Measurements from ENCODE around the gene CDH13. TPM values are rescaled to one million over a fixed set of nuclear protein-coding genes. Genes with fewer than 3 reads are reported as not detected.
A peak's percentile ranks its signal among the peaks of the same experiment; 100 is the strongest.

CDH13 gene
- polyA plus RNA-seq, 1 donor from 2014 or later: 3.2 TPM

GRCh38 chr16:83542491-83542890 is 915.7 kb downstream of the CDH13 start:
- Histone ChIP-seq H4K20me1 (ENCODE audit: insufficient read depth) (no peaks in the 10 kb centered on the region), H2AFZ (ENCODE audit: low read depth, low read length) (no peak overlapping the region), H3K27ac (ENCODE audit: low read length) (no peak overlapping the region), H3K9ac (ENCODE audit: low read length) (no peak overlapping the region), H3F3A (ENCODE audit: insufficient read depth, low read length, poor library complexity, severe bottlenecking) (no peaks in the 10 kb centered on the region), H3K9me3 (ENCODE audit: low read length) (no peaks in the 10 kb centered on the region), H3K4me2 (ENCODE audit: low read length) (no peak overlapping the region), H3K36me3 (ENCODE audit: insufficient read depth, low read length) (no peaks in the 10 kb centered on the region), H3K9me2 (ENCODE audit: insufficient read depth, low read length) (no peaks in the 10 kb centered on the region), H3K4me3 (ENCODE audit: low read length) (no peak overlapping the region), H3K27me3 (ENCODE audit: insufficient read depth, low read depth, low read length) (no peaks in the 10 kb centered on the region), H3K79me2 (replicated peaks; ENCODE audit: insufficient read depth, low read length) (no peaks in the 10 kb centered on the region)
- TF ChIP-seq REST (IDR thresholded peaks at IDR 0.05; ENCODE audit: borderline replicate concordance): no peak
- no peak for TF ChIP-seq EP300 (conservative IDR thresholded peaks at IDR 0.05; ENCODE audit: poor library complexity, severe bottlenecking)
- TF ChIP-seq POLR2AphosphoS5 (IDR thresholded peaks at IDR 0.05): no peak
- TF ChIP-seq SMC3 (conservative IDR thresholded peaks at IDR 0.05; ENCODE audit: poor library complexity): no peak
- TF ChIP-seq CTCF (IDR thresholded peaks at IDR 0.05; ENCODE audit: poor library complexity, severe bottlenecking): no peak
- no peak for TF ChIP-seq TAF1 (IDR thresholded peaks at IDR 0.05; ENCODE audit: low read depth)
- no peak for TF ChIP-seq EZH2 (IDR thresholded peaks at IDR 0.05; ENCODE audit: borderline replicate concordance, insufficient read depth, low read length, poor library complexity, severe bottlenecking)

GRCh38 chr16:83549316-83550182 is 922.8 kb downstream of the CDH13 start:
- Histone ChIP-seq H3K9me2 (ENCODE audit: insufficient read depth, low read length) (no peaks in the 10 kb centered on the region), H2AFZ (ENCODE audit: low read depth, low read length) (no peak overlapping the region), H3K4me2 (ENCODE audit: low read length) (peak overlapping the region; percentile 1), H3K27me3 (ENCODE audit: insufficient read depth, low read depth, low read length) (no peaks in the 10 kb centered on the region), H3K36me3 (ENCODE audit: insufficient read depth, low read length) (no peaks in the 10 kb centered on the region), H3K9ac (ENCODE audit: low read length) (no peak overlapping the region), H3K4me3 (ENCODE audit: low read length) (peak overlapping the region; percentile 45), H3F3A (ENCODE audit: insufficient read depth, low read length, poor library complexity, severe bottlenecking) (no peaks in the 10 kb centered on the region), H4K20me1 (ENCODE audit: insufficient read depth) (no peaks in the 10 kb centered on the region), H3K79me2 (replicated peaks; ENCODE audit: insufficient read depth, low read length) (no peaks in the 10 kb centered on the region), H3K9me3 (ENCODE audit: low read length) (no peaks in the 10 kb centered on the region), H3K27ac (ENCODE audit: low read length) (peak overlapping the region; percentile 42)
- no peak for TF ChIP-seq REST (IDR thresholded peaks at IDR 0.05; ENCODE audit: borderline replicate concordance)
- no peak for TF ChIP-seq TAF1 (IDR thresholded peaks at IDR 0.05; ENCODE audit: low read depth)
- no peak for TF ChIP-seq MXI1 (conservative IDR thresholded peaks at IDR 0.05; ENCODE audit: poor library complexity, severe bottlenecking)
- TF ChIP-seq SMC3 (conservative IDR thresholded peaks at IDR 0.05; ENCODE audit: poor library complexity): no peak
- no peak for TF ChIP-seq EP300 (conservative IDR thresholded peaks at IDR 0.05; ENCODE audit: poor library complexity, severe bottlenecking)
- no peak for TF ChIP-seq EZH2 (IDR thresholded peaks at IDR 0.05; ENCODE audit: borderline replicate concordance, insufficient read depth, low read length, poor library complexity, severe bottlenecking)
- TF ChIP-seq RAD21 (conservative IDR thresholded peaks at IDR 0.05): no peak
- TF ChIP-seq POLR2AphosphoS5 (IDR thresholded peaks at IDR 0.05): no peak
- TF ChIP-seq CTCF (IDR thresholded peaks at IDR 0.05; ENCODE audit: poor library complexity, severe bottlenecking): no peak

Measured in neural cell (in vitro differentiated cells).